GM21360 (cell line): ENCODE results near the gene CCDC15.
"Not testable (repeated sequence)": the region's sequence is repeated elsewhere in the genome, so short reads cannot be mapped to it uniquely, and the experiment has no call there.

Experiments used
- ATAC-seq: cut with Tn5 transposase; IDR thresholded peaks from one replicate; pipeline ENCODE4 v1.9.1; 2021; ENCODE audit warnings: mild to moderate bottlenecking, moderate library complexity; ENCODE audit not compliant: unreplicated experiment

The CCDC15 gene

GRCh38 chr11:125079878-125080530 is 126.0 kb downstream of the CCDC15 start:
- ATAC-seq: no peak

DNA sequence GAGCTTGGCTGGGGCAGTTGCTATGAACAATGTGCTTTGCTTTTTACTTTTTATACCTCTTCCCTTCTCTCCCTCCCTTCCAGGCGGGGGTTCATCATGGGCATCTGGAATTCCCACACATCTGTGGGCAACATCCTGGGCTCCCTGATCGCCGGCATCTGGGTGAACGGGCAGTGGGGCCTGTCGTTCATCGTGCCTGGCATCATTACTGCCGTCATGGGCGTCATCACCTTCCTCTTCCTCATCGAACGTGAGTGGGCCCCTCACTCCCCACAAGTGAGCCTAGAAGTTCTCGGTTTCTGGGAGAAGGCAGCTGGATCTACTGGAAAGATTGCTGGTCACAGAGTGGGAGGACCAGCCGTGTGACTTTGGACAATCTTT is 126.5 kb downstream of the CCDC15 start:
- ATAC-seq: no peak

DNA sequence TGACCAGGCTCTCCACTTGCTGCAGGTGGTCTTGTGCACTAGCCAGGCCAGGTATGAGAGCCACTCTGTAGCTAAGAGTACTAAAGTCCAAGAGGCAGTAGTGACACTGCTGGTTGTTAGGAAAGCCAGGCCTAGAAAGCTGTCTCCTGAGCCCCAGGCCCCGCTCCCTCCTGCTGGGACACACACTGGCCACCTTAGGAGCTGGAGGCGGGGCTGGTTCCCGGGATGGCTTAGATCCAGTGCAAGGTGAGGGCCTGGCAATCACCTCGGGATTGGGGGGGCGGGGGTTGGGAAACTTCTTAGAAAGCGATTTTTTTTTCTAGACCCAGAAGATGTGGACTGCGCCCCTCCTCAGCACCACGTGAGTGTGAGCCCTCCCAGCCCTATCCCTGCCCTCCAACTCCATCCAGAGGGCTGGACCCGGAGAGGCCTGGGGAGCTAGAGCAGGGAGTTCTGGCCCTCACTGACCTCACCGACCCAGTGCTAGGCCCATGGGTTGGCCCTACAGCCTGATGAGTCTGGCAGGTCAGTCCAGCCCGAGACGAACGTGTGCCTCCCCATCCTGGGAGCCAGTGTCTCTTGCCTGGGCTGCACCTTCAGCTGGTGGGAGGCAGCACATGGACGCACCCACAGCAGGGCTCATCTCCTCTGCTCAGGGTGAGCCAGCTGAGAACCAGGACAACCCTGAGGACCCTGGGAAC is 127.2 kb downstream of the CCDC15 start:
- no peak for ATAC-seq

GRCh38 chr11:125082040-125082439 is 128.0 kb downstream of the CCDC15 start:
- no peak for ATAC-seq

DNA sequence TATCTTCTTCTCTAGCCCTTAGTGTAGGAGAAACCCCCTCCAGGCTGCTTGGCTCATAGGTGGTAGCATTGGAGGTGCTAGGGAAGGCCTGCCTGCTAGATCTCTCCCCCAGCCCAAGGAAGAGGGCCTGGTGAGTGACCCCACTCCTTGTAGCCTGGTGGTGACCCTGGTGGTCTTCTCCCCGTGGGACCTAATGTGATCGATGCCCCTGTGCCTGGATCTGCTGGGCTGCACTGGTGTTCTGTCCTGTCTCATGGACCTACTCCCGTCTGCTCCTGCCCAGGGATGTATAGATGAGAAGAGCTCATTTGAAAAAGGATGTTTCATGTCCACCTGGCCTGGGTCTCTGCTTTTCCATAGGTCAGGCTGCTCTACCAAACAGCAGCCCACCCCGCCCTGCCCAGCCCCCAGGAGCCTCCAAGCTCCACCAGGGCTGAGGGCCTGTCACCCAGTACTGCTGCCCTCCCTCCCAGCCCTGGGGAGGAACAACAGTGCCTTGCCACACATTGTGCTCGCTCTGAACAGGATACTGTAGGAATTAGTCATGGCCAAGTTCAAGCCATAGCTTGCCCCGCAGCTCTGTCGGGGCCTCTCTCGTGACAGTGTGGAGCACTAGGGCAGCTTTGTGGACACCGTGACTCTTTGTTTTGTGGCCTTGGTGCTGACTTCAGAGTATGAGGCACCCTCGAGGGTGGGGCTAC is 128.8 kb downstream of the CCDC15 start:
- no peak for ATAC-seq

GRCh38 chr11:125083312-125084056 is 129.5 kb downstream of the CCDC15 start:
- no peak for ATAC-seq

GRCh38 chr11:125084057-125084416 is 130.0 kb downstream of the CCDC15 start:
- ATAC-seq: no peak

- ATAC-seq: no peak
These were observed 130.8 kb downstream of the CCDC15 start for GRCh38 chr11:125084761-125085231.

GRCh38 chr11:125085301-125086081 is 131.5 kb downstream of the CCDC15 start:
- ATAC-seq: no peak

- no peak for ATAC-seq
These were observed 132.8 kb downstream of the CCDC15 start for GRCh38 chr11:125086633-125087296.

DNA sequence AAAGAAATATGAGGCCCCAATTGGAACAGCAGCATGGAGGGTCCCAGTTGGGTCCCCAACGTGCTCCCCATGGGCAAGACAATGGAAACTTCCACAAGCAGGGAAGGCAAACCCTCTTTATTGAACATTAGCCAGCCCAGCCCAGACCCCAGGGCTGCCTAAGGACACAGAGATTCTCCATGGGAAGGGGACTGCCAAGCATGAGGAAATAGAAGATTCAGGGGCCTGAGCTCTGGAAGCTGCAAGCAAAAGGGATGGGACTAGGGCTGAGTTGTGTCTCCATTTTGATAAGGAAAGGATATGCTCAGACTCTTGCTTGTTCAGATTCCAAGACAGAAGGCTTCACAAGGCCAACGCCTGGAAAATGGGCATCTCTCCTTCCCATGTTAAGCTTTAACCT is 134.1 kb downstream of the CCDC15 start:
- ATAC-seq: no peak

- no peak for ATAC-seq
These were observed 134.8 kb downstream of the CCDC15 start for GRCh38 chr11:125088576-125089455.

DNA sequence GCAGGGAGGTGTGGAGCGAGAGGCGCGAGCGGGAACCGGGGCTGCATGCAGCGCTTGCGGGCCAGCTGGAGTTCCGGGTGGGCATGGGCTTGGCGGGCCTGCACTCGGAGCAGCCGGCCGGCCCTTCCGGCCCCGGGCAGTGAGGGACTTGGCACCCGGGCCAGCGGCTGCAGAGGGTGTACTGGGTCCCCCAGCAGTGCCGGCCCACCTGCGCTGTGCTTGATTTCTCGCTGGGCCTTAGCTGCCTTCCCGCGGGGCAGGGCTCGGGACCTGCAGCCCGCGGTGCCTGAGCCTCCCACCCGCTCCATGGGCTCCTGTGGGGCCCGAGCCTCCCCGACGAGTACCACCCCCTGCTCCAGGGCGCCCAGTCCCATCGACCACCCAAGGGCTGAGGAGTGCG is 135.5 kb downstream of the CCDC15 start:
- ATAC-seq: not testable (repeated sequence)

DNA sequence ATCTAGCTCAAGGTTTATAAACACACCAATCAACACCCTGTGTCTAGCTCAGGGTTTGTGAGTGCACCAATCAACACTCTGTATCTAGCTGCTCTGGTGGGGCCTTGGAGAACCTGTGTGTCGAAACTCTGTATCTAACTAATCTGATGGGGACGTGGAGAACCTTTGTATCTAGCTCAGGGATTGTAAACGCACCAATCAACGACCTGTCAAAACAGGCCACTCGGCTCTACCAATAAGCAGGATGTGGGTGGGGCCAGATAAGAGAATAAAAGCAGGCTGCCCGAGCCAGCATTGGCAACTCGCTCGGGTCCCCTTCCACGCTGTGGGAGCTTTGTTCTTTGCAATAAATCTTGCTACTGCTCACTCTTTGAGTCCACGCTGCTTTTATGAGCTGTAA is 136.1 kb downstream of the CCDC15 start:
- ATAC-seq: not testable (repeated sequence)

DNA sequence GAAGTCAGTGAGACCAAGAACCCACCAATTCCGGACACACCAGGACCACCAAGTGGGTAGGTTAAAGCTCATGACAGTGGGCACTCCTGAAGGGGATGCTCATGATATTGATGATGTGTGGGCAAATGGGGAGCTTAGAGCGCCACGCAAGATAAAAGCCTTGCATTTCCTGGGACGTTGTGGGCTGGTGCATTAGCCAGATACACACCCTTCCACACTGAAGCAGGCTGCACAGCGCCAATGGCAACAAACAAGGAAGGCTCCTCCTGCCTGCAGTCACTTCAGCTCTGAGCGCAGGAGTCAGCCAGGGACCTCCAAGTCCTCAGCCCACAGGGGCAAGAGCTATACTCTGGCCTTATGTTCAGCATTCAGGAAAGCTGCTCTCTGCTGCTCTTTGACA is 136.8 kb downstream of the CCDC15 start:
- no peak for ATAC-seq
